ENCODE measurements around the gene CDKN2B-AS1.

- TF ChIP-seq, protein P1, sequence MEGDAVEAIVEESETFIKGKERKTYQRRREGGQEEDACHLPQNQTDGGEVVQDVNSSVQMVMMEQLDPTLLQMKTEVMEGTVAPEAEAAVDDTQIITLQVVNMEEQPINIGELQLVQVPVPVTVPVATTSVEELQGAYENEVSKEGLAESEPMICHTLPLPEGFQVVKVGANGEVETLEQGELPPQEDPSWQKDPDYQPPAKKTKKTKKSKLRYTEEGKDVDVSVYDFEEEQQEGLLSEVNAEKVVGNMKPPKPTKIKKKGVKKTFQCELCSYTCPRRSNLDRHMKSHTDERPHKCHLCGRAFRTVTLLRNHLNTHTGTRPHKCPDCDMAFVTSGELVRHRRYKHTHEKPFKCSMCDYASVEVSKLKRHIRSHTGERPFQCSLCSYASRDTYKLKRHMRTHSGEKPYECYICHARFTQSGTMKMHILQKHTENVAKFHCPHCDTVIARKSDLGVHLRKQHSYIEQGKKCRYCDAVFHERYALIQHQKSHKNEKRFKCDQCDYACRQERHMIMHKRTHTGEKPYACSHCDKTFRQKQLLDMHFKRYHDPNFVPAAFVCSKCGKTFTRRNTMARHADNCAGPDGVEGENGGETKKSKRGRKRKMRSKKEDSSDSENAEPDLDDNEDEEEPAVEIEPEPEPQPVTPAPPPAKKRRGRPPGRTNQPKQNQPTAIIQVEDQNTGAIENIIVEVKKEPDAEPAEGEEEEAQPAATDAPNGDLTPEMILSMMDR (IDR thresholded peaks at IDR 0.05) = no peak
- no peak for TF ChIP-seq POLR2A (IDR thresholded peaks at IDR 0.05)
Measured at GRCh38 chr9:22117511-22118384, 123.2 kb downstream of the CDKN2B-AS1 start.
